C4-2B (cell line): ENCODE measurements around the gene COL12A1.

Experiments
- CTCF ChIP-seq: fragments of 450-650 bp; conservative IDR thresholded peaks from 2 replicates; pipeline ENCODE4 v1.5.1; 2017; ENCODE audit warnings: mild to moderate bottlenecking
- ZFX ChIP-seq: fragments of 450-650 bp; IDR thresholded peaks from 2 replicates; pipeline ENCODE4 v1.6.1; 2017

- TF ChIP-seq CTCF (no peak), ZFX (no peak)
Observed at GRCh38 chr6:75084018-75084417, 121.8 kb downstream of the COL12A1 start.
